DND-41 (cell line): ENCODE measurements around the gene RGS6.

ENCODE experiments used
- ATAC-seq: fragments of 200-7000 bp; cut with Tn5 transposase; 3 replicates; pipeline ENCODE4 v1.9.1; 2021; ENCODE audit warnings: low read depth; ENCODE audit not compliant: insufficient read depth
- DNase-seq: peaks from one replicate; pipeline ENCODE4 v3.0.0-alpha.2; 2020
- H2AFZ ChIP-seq: 2 replicates; pipeline ENCODE4 v1.6.0; 2012; ENCODE audit warnings: low read depth, low read length
- H3K27ac ChIP-seq: 2 replicates; pipeline ENCODE4 v1.5.1; 2012; ENCODE audit warnings: low read length, inconsistent platforms
- H3K27me3 ChIP-seq: fragments of 200-600 bp; sonication (generic); 2 replicates; pipeline ENCODE4 v1.6.0; 2012; ENCODE audit warnings: low read length, mild to moderate bottlenecking, inconsistent platforms; ENCODE audit not compliant: insufficient read depth, poor library complexity
- H3K36me3 ChIP-seq: 2 replicates; pipeline ENCODE4 v1.5.1; 2012; ENCODE audit warnings: low read length, inconsistent platforms; ENCODE audit not compliant: insufficient read depth
- H3K4me1 ChIP-seq: 2 replicates; pipeline ENCODE4 v1.5.1; 2012; ENCODE audit warnings: mild to moderate bottlenecking, low read length; ENCODE audit not compliant: insufficient read depth
- H3K4me2 ChIP-seq: 2 replicates; pipeline ENCODE4 v1.6.0; 2012; ENCODE audit warnings: mild to moderate bottlenecking, moderate library complexity, low read length, inconsistent platforms; ENCODE audit not compliant: insufficient read depth
- H3K4me3 ChIP-seq, 2 experiments: fragments of 200-600 bp in 1 of 2; shearing (Covaris generic) in 1 of 2; 2 replicates each; pipeline ENCODE4 v1.5.1; 2012 to 2016; ENCODE audit warnings: inconsistent platforms in 2 of 2, low read length in 2 of 2, mild to moderate bottlenecking in 2 of 2, low read depth in 1 of 2, moderate library complexity in 1 of 2
- H3K79me2 ChIP-seq: 2 replicates; pipeline ENCODE4 v1.6.0; 2012; ENCODE audit warnings: low read length, inconsistent platforms; ENCODE audit not compliant: insufficient read depth
- H3K9ac ChIP-seq: 2 replicates; pipeline ENCODE4 v1.6.0; 2012; ENCODE audit warnings: low read depth, mild to moderate bottlenecking, inconsistent platforms, low read length, moderate library complexity
- H3K9me3 ChIP-seq: 2 replicates; pipeline ENCODE4 v1.5.1; 2012; ENCODE audit warnings: low read length, moderate library complexity, mild to moderate bottlenecking, inconsistent platforms; ENCODE audit not compliant: insufficient read depth, severe bottlenecking
- H4K20me1 ChIP-seq: 2 replicates; pipeline ENCODE4 v1.6.0; 2012; ENCODE audit warnings: low read length; ENCODE audit not compliant: insufficient read depth
- EZH2 ChIP-seq: IDR thresholded peaks from 3 replicates; pipeline ENCODE4 v1.6.1; 2012; ENCODE audit warnings: borderline replicate concordance, low read depth, mild to moderate bottlenecking, moderate library complexity, low read length, inconsistent platforms; ENCODE audit not compliant: severe bottlenecking
- TF ChIP-seq, protein P1 (sequence below): IDR thresholded peaks from 2 replicates; pipeline ENCODE4 v1.5.1; 2012; ENCODE audit warnings: borderline replicate concordance, low read length, moderate library complexity, mild to moderate bottlenecking; ENCODE audit not compliant: poor library complexity, severe bottlenecking; ENCODE audit errors: extremely low read depth

RGS6 gene

DNA sequence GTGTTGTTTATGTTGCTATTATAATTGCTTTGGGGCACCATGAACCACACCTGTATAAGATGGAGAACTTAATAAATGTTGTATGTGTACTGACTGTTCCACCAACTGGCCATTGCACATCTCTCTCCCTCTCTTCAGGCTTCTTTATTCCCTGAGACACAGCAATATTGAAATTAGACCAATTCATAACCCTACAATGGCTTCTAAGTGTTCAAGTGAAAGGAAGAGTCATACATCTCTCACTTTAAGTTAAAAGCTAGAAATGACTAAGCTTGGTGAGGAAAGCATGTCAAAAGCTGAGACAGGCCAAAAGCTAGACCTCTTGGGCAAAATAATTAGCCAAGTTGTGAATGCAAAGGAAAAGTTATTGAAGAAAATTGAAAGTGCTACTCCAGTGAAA lies 373.3 kb downstream of the RGS6 start:
- no peaks in the 10 kb centered on the region for H3K27me3 ChIP-seq
- no peak overlapping the region for H3K4me3 ChIP-seq
- H3K79me2 ChIP-seq, result no peaks in the 10 kb centered on the region
- ATAC-seq (no peak), DNase-seq (no peak)
- peaks cover 4% of the 10 kb centered on the region for H3K9me3 ChIP-seq
- H3K27ac ChIP-seq, result no peak overlapping the region
- H2AFZ ChIP-seq, result no peak overlapping the region
- no peaks in the 10 kb centered on the region for H3K36me3 ChIP-seq
- H3K4me2 ChIP-seq, result no peak overlapping the region
- H3K4me1 ChIP-seq, result no peaks in the 10 kb centered on the region
- H3K9ac ChIP-seq, result no peak overlapping the region
- TF ChIP-seq EZH2, result no peak
- TF ChIP-seq, protein P1, sequence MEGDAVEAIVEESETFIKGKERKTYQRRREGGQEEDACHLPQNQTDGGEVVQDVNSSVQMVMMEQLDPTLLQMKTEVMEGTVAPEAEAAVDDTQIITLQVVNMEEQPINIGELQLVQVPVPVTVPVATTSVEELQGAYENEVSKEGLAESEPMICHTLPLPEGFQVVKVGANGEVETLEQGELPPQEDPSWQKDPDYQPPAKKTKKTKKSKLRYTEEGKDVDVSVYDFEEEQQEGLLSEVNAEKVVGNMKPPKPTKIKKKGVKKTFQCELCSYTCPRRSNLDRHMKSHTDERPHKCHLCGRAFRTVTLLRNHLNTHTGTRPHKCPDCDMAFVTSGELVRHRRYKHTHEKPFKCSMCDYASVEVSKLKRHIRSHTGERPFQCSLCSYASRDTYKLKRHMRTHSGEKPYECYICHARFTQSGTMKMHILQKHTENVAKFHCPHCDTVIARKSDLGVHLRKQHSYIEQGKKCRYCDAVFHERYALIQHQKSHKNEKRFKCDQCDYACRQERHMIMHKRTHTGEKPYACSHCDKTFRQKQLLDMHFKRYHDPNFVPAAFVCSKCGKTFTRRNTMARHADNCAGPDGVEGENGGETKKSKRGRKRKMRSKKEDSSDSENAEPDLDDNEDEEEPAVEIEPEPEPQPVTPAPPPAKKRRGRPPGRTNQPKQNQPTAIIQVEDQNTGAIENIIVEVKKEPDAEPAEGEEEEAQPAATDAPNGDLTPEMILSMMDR, result no peak
- H4K20me1 ChIP-seq, result no peaks in the 10 kb centered on the region

DNA sequence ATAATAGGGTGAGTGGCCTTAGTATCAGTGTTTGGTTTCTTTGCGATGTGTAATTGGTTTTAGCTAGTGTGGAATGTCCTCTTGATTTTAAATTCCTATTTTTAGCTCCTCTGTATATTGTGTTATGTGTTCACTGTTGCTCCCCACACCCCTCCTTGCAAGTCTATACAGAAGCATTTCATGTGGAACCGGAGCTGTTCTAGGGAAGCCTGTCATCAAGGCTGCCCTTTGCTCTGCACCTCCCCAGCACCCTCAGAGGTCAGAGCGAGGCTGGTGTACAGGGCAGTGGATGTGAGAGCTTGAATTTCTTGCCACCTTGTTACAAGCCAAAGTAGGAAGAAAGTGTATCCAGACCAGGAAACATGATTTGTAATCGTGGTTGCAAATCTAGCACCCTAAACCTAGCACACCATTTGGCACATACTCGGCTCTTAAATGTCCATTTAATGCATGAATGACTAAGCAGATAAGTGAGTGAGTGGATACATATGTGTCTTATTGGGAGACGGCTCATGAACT lies 376.8 kb downstream of the RGS6 start:
- Histone ChIP-seq H4K20me1 (no peaks in the 10 kb centered on the region), H3K4me3 (no peak overlapping the region), H3K79me2 (no peaks in the 10 kb centered on the region), H3K36me3 (no peaks in the 10 kb centered on the region), H3K4me2 (no peak overlapping the region), H3K9me3 (peaks cover 4% of the 10 kb centered on the region), H2AFZ (no peak overlapping the region), H3K9ac (no peak overlapping the region), H3K4me1 (no peaks in the 10 kb centered on the region), H3K27me3 (peaks cover 8% of the 10 kb centered on the region), H3K27ac (no peak overlapping the region)
- DNase-seq (no peak), ATAC-seq (no peak)
- no peak for TF ChIP-seq EZH2
- TF ChIP-seq, protein P1, result no peak

GRCh38 chr14:72311116-72311515 lies 378.9 kb downstream of the RGS6 start:
- H3K36me3 ChIP-seq, result no peaks in the 10 kb centered on the region
- H3K27ac ChIP-seq, result no peak overlapping the region
- no peak for ATAC-seq
- H4K20me1 ChIP-seq, result no peaks in the 10 kb centered on the region
- no peak overlapping the region for H3K9ac ChIP-seq
- H3K79me2 ChIP-seq, result no peaks in the 10 kb centered on the region
- no peak overlapping the region for H3K4me3 ChIP-seq
- H3K4me1 ChIP-seq, result no peaks in the 10 kb centered on the region
- peaks cover 11% of the 10 kb centered on the region for H3K27me3 ChIP-seq
- peaks cover under 1% of the 10 kb centered on the region for H3K9me3 ChIP-seq
- no peak overlapping the region for H2AFZ ChIP-seq
- no peak overlapping the region for H3K4me2 ChIP-seq
- TF ChIP-seq, protein P1, result no peak
- no peak for TF ChIP-seq EZH2
- DNase-seq, result no peak

- H3K4me3 ChIP-seq, result no peak overlapping the region
- H4K20me1 ChIP-seq, result no peaks in the 10 kb centered on the region
- H3K27me3 ChIP-seq, result peaks cover 11% of the 10 kb centered on the region
- H3K4me1 ChIP-seq, result no peaks in the 10 kb centered on the region
- no peak for DNase-seq
- H3K36me3 ChIP-seq, result no peaks in the 10 kb centered on the region
- ATAC-seq, result no peak
- no peak overlapping the region for H3K9ac ChIP-seq
- no peak for TF ChIP-seq EZH2
- TF ChIP-seq, protein P1, result no peak
- no peaks in the 10 kb centered on the region for H3K9me3 ChIP-seq
- no peaks in the 10 kb centered on the region for H3K79me2 ChIP-seq
- no peak overlapping the region for H3K27ac ChIP-seq
- no peak overlapping the region for H3K4me2 ChIP-seq
- no peak overlapping the region for H2AFZ ChIP-seq
These were observed 379.3 kb downstream of the RGS6 start for GRCh38 chr14:72311516-72311915.
